Type B pancreatic cell (in vitro differentiated cells): ENCODE measurements around the gene SH2B2. TPM values are rescaled to one million over a fixed set of nuclear protein-coding genes. Genes with fewer than 3 reads are reported as not detected.

ENCODE experiments used
- DNase-seq: peaks from one replicate; pipeline ENCODE4 v3.0.0; 2021; ENCODE audit warnings: mixed read lengths; ENCODE audit not compliant: unreplicated experiment; ENCODE audit errors: extremely low spot score
- H3K27ac Mint-ChIP-seq: 2 replicates; pipeline ENCODE4 v1.8.0; 2021; ENCODE audit warnings: mild to moderate bottlenecking, mixed read lengths
- H3K27me3 Mint-ChIP-seq: 2 replicates; pipeline ENCODE4 v1.8.0; 2021; ENCODE audit warnings: mixed read lengths
- H3K36me3 Mint-ChIP-seq: 2 replicates; pipeline ENCODE4 v1.8.0; 2021; ENCODE audit warnings: mixed read lengths
- H3K4me1 Mint-ChIP-seq: one replicate; pipeline ENCODE4 v1.8.0; 2021; ENCODE audit warnings: mixed read lengths; ENCODE audit not compliant: unreplicated experiment
- H3K4me3 Mint-ChIP-seq: 2 replicates; pipeline ENCODE4 v1.8.0; 2021; ENCODE audit warnings: mild to moderate bottlenecking, mixed read lengths
- H3K9me3 Mint-ChIP-seq: 2 replicates; pipeline ENCODE4 v1.8.0; 2021; ENCODE audit warnings: mixed read lengths
- total RNA-seq: library from RNA; stranded (reverse); gene quantifications from 2 replicates; pipeline ENCODE4 v1.2.1, GENCODE V29; 2021; ENCODE audit warnings: low replicate concordance
- TF ChIP-seq, protein P1 (sequence below): fragments of 200-600 bp; sonication (generic); conservative IDR thresholded peaks from 2 replicates; pipeline ENCODE4 v1.5.0; 2021; ENCODE audit warnings: antibody characterized with exemption, mild to moderate bottlenecking

Gene SH2B2
- total RNA-seq, 1 donor from 2014 or later: 9.5 TPM

GRCh38 chr7:102261451-102261850 lies 25.2 kb upstream of the SH2B2 start:
- Mint-ChIP-seq H3K27ac (no peak overlapping the region), H3K9me3 (no peaks in the 10 kb centered on the region), H3K4me1 (peaks cover 14% of the 10 kb centered on the region), H3K4me3 (no peak overlapping the region), H3K27me3 (no peaks in the 10 kb centered on the region), H3K36me3 (no peaks in the 10 kb centered on the region)
- TF ChIP-seq, protein P1, sequence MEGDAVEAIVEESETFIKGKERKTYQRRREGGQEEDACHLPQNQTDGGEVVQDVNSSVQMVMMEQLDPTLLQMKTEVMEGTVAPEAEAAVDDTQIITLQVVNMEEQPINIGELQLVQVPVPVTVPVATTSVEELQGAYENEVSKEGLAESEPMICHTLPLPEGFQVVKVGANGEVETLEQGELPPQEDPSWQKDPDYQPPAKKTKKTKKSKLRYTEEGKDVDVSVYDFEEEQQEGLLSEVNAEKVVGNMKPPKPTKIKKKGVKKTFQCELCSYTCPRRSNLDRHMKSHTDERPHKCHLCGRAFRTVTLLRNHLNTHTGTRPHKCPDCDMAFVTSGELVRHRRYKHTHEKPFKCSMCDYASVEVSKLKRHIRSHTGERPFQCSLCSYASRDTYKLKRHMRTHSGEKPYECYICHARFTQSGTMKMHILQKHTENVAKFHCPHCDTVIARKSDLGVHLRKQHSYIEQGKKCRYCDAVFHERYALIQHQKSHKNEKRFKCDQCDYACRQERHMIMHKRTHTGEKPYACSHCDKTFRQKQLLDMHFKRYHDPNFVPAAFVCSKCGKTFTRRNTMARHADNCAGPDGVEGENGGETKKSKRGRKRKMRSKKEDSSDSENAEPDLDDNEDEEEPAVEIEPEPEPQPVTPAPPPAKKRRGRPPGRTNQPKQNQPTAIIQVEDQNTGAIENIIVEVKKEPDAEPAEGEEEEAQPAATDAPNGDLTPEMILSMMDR: no peak
- DNase-seq: no peak

GRCh38 chr7:102262546-102262945 lies 24.1 kb upstream of the SH2B2 start:
- H3K27ac Mint-ChIP-seq: peak overlapping the region; percentile 48
- no peaks in the 10 kb centered on the region for H3K27me3 Mint-ChIP-seq

DNA sequence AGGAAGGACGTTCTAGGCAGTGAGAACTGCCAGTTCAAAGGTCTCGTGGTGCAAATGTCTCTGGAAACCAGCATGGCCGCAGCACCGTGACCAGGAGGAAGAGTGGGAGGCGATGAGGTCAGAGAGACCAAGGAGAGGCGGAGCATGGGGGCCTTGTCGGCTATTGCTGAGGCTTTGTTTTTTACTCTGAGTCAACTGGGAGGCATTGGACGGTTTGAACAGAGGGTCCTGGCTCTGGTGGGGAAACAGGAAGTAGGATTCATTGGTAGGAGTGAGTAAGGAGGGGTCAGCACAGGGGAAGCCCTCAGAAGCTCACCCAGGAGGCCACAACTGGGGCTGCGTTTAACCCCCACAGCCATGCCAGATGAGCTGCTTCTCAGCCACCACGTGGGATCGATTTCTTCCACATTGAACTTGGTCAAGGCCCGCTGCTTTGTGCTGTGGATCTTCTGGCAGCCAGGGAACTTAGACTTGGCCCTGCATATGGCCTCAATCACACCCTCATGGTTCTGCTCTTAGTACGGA lies 22.2 kb upstream of the SH2B2 start:
- DNase-seq: no peak
- peaks cover 17% of the 10 kb centered on the region for H3K4me1 Mint-ChIP-seq
- no peak overlapping the region for H3K4me3 Mint-ChIP-seq
- H3K27ac Mint-ChIP-seq: peak overlapping the region; percentile 34
- no peaks in the 10 kb centered on the region for H3K9me3 Mint-ChIP-seq
- H3K36me3 Mint-ChIP-seq: no peaks in the 10 kb centered on the region
- H3K27me3 Mint-ChIP-seq: no peaks in the 10 kb centered on the region
- TF ChIP-seq, protein P1: no peak

More at GRCh38 chr7:102262546-102262945, 24.1 kb upstream of the SH2B2 start:
- no peaks in the 10 kb centered on the region for H3K36me3 Mint-ChIP-seq
- DNase-seq: no peak
- TF ChIP-seq, protein P1: no peak
- peaks cover 17% of the 10 kb centered on the region for H3K4me1 Mint-ChIP-seq
- no peaks in the 10 kb centered on the region for H3K9me3 Mint-ChIP-seq
- no peak overlapping the region for H3K4me3 Mint-ChIP-seq

- no peak for DNase-seq
- H3K9me3 Mint-ChIP-seq: no peaks in the 10 kb centered on the region
- no peaks in the 10 kb centered on the region for H3K36me3 Mint-ChIP-seq
- H3K27ac Mint-ChIP-seq: no peak overlapping the region
- H3K4me3 Mint-ChIP-seq: no peak overlapping the region
- H3K27me3 Mint-ChIP-seq: no peaks in the 10 kb centered on the region
- TF ChIP-seq, protein P1: no peak
- peaks cover 12% of the 10 kb centered on the region for H3K4me1 Mint-ChIP-seq
Observed at GRCh38 chr7:102266541-102266940, 20.1 kb upstream of the SH2B2 start.

DNA sequence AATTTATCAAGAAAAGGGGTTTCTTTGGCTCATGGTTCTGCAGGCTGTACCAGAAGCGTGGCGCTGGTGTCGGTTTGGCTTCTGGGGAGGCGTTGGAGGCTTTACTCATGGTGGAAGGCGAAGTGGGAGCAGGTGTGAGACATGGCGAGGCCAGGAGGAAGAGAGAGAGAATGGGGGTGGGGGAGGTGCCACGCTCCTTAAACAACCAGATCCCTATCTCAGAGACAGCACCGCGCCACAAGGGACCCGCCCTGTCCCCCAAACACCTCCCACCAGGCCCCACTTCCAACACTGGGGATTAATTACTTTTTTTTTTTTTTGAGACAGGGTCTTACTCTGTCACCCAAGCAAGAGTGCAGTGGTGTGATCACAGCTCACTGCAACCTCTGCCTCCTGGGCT lies 18.0 kb upstream of the SH2B2 start:
- Mint-ChIP-seq H3K4me3 (no peak overlapping the region), H3K27ac (no peak overlapping the region), H3K36me3 (no peaks in the 10 kb centered on the region), H3K27me3 (peaks cover 3% of the 10 kb centered on the region), H3K9me3 (no peaks in the 10 kb centered on the region), H3K4me1 (peaks cover 14% of the 10 kb centered on the region)
- TF ChIP-seq, protein P1: no peak
- no peak for DNase-seq
